ENCODE measurements around the gene EFNA1. TPM values are rescaled to one million over a fixed set of nuclear protein-coding genes. Genes with fewer than 3 reads are reported as not detected.

The EFNA1 gene
- total RNA-seq, 1 donor from 2014 or later = 22.1 TPM

GRCh38 chr1:155122308-155122707 lies 5.4 kb upstream of the EFNA1 start:
- Mint-ChIP-seq H3K27me3 (peaks cover 55% of the 10 kb centered on the region), H3K9me3 (ENCODE audit: low read depth) (no peaks in the 10 kb centered on the region), H3K4me1 (ENCODE audit: low read depth) (peaks cover 10% of the 10 kb centered on the region), H3K36me3 (ENCODE audit: insufficient read depth) (no peaks in the 10 kb centered on the region), H3K27ac (no peak overlapping the region), H3K4me3 (ENCODE audit: low read depth) (no peak overlapping the region)
- TF ChIP-seq CTCF (IDR thresholded peaks at IDR 0.05; ENCODE audit: unreplicated experiment) = no peak
- no peak for DNase-seq (ENCODE audit: low spot score, unreplicated experiment)

- H3K4me3 Mint-ChIP-seq (ENCODE audit: low read depth) = no peak overlapping the region
- DNase-seq (ENCODE audit: low spot score, unreplicated experiment) = no peak
- H3K27me3 Mint-ChIP-seq = peaks cover 56% of the 10 kb centered on the region
- H3K9me3 Mint-ChIP-seq (ENCODE audit: low read depth) = no peaks in the 10 kb centered on the region
- peaks cover 20% of the 10 kb centered on the region for H3K4me1 Mint-ChIP-seq (ENCODE audit: low read depth)
- TF ChIP-seq CTCF (IDR thresholded peaks at IDR 0.05; ENCODE audit: unreplicated experiment) = no peak
- no peak overlapping the region for H3K27ac Mint-ChIP-seq
- no peaks in the 10 kb centered on the region for H3K36me3 Mint-ChIP-seq (ENCODE audit: insufficient read depth)
Measured at GRCh38 chr1:155123801-155124200, 3.9 kb upstream of the EFNA1 start.

GRCh38 chr1:155124503-155125463 lies 2.9 kb upstream of the EFNA1 start:
- no peak for TF ChIP-seq CTCF (IDR thresholded peaks at IDR 0.05; ENCODE audit: unreplicated experiment)
- no peak for DNase-seq (ENCODE audit: low spot score, unreplicated experiment)
- no peak overlapping the region for H3K4me3 Mint-ChIP-seq (ENCODE audit: low read depth)
- H3K27ac Mint-ChIP-seq = no peak overlapping the region
- peaks cover 28% of the 10 kb centered on the region for H3K4me1 Mint-ChIP-seq (ENCODE audit: low read depth)
- no peaks in the 10 kb centered on the region for H3K9me3 Mint-ChIP-seq (ENCODE audit: low read depth)
- H3K27me3 Mint-ChIP-seq = peaks cover 52% of the 10 kb centered on the region
- H3K36me3 Mint-ChIP-seq (ENCODE audit: insufficient read depth) = no peaks in the 10 kb centered on the region

- Mint-ChIP-seq H3K27me3 (peaks cover 48% of the 10 kb centered on the region), H3K36me3 (ENCODE audit: insufficient read depth) (no peaks in the 10 kb centered on the region), H3K4me3 (ENCODE audit: low read depth) (peak overlapping the region; percentile 57), H3K4me1 (ENCODE audit: low read depth) (peaks cover 34% of the 10 kb centered on the region), H3K9me3 (ENCODE audit: low read depth) (no peaks in the 10 kb centered on the region), H3K27ac (peak overlapping the region; percentile 86)
- no peak for TF ChIP-seq CTCF (IDR thresholded peaks at IDR 0.05; ENCODE audit: unreplicated experiment)
- DNase-seq (ENCODE audit: low spot score, unreplicated experiment) = no peak
Measured at GRCh38 chr1:155125511-155125945, 2.1 kb upstream of the EFNA1 start.

GRCh38 chr1:155125946-155126555 lies 1.6 kb upstream of the EFNA1 start:
- Mint-ChIP-seq H3K4me1 (ENCODE audit: low read depth) (peaks cover 40% of the 10 kb centered on the region), H3K27me3 (peaks cover 46% of the 10 kb centered on the region), H3K4me3 (ENCODE audit: low read depth) (peak overlapping the region; percentile 80), H3K9me3 (ENCODE audit: low read depth) (no peaks in the 10 kb centered on the region), H3K36me3 (ENCODE audit: insufficient read depth) (no peaks in the 10 kb centered on the region), H3K27ac (peak overlapping the region; percentile 86)
- no peak for TF ChIP-seq CTCF (IDR thresholded peaks at IDR 0.05; ENCODE audit: unreplicated experiment)
- DNase-seq (ENCODE audit: low spot score, unreplicated experiment) = no peak

Data from progenitor cell of endocrine pancreas (in vitro differentiated cells).